ENCODE results near the gene INKA2. TPM values are rescaled to one million over a fixed set of nuclear protein-coding genes. Genes with fewer than 3 reads are reported as not detected.

Gene INKA2
- total RNA-seq, 4 donors from 2014 or later: 0.51 to 16.4 (median 6.4) TPM; not detected in 1

GRCh38 chr1:111761717-111762116 lies 22.5 kb upstream of the INKA2 start:
- Histone ChIP-seq H3K27me3 (no peaks in the 10 kb centered on the region), H3K4me3 (no peak overlapping the region), H3K9me3 (no peaks in the 10 kb centered on the region), H3K36me3 (no peaks in the 10 kb centered on the region), H3K27ac (no peak overlapping the region), H3K4me1 (no peaks in the 10 kb centered on the region)
- intact Hi-C loops (cut with DNase I; ENCODE audit: low total_unique reads): no loop called here
- TF ChIP-seq POLR2A (IDR thresholded peaks at IDR 0.05) (no peak), CTCF (IDR thresholded peaks at IDR 0.05) (no peak)
- no peak for DNase-seq

GRCh38 chr1:111758373-111758772 lies 19.2 kb upstream of the INKA2 start:
- H3K27ac ChIP-seq: no peak overlapping the region
- intact Hi-C loops (cut with DNase I; ENCODE audit: low total_unique reads): no loop called here
- no peak for DNase-seq
- H3K36me3 ChIP-seq: no peaks in the 10 kb centered on the region
- H3K4me1 ChIP-seq: no peaks in the 10 kb centered on the region
- H3K27me3 ChIP-seq: no peaks in the 10 kb centered on the region
- no peaks in the 10 kb centered on the region for H3K9me3 ChIP-seq
- TF ChIP-seq CTCF (IDR thresholded peaks at IDR 0.05) (no peak), POLR2A (IDR thresholded peaks at IDR 0.05) (no peak)
- H3K4me3 ChIP-seq: no peak overlapping the region

GRCh38 chr1:111756124-111756513 lies 16.9 kb upstream of the INKA2 start:
- TF ChIP-seq CTCF (IDR thresholded peaks at IDR 0.05): no peak
- no peak for TF ChIP-seq POLR2A (IDR thresholded peaks at IDR 0.05)
- H3K9me3 ChIP-seq: no peaks in the 10 kb centered on the region
- no peaks in the 10 kb centered on the region for H3K4me1 ChIP-seq
- no peaks in the 10 kb centered on the region for H3K36me3 ChIP-seq
- no peaks in the 10 kb centered on the region for H3K27me3 ChIP-seq
- peak overlapping the region; percentile 75 to 89 for H3K4me3 ChIP-seq
- no peak for DNase-seq
- H3K27ac ChIP-seq: peak overlapping the region; percentile 92 to 93
- intact Hi-C loops (cut with DNase I; ENCODE audit: low total_unique reads): no loop called here

- intact Hi-C loops (cut with DNase I; ENCODE audit: low total_unique reads): no loop called here
- TF ChIP-seq CTCF (IDR thresholded peaks at IDR 0.05) (peak; percentile 91 to 97 (median 96)), POLR2A (IDR thresholded peaks at IDR 0.05) (peak; percentile 38 to 41)
- DNase-seq: peak; percentile 92 to 93
- Histone ChIP-seq H3K4me1 (no peaks in the 10 kb centered on the region), H3K36me3 (no peaks in the 10 kb centered on the region), H3K27me3 (no peaks in the 10 kb centered on the region), H3K9me3 (no peaks in the 10 kb centered on the region), H3K27ac (peak within 1 kb of the TSS; percentile 92 to 93), H3K4me3 (peak within 1 kb of the TSS; percentile 75 to 89)
These were observed 16.3 kb upstream of the INKA2 start, which contains the start of gene DDX20 for GRCh38 chr1:111755331-111756123. Gene DDX20, plus strand, starts transcription at chr1:111755901. Its CDS starts 24 bp downstream, at chr1:111755925.

GRCh38 chr1:111754984-111755330 lies 15.8 kb upstream of the INKA2 start:
- intact Hi-C loops (cut with DNase I; ENCODE audit: low total_unique reads): no loop called here
- H3K27ac ChIP-seq: peak overlapping the region; percentile 92 to 93
- H3K4me1 ChIP-seq: no peaks in the 10 kb centered on the region
- H3K36me3 ChIP-seq: no peaks in the 10 kb centered on the region
- H3K4me3 ChIP-seq: peak overlapping the region; percentile 75 to 89
- H3K9me3 ChIP-seq: no peaks in the 10 kb centered on the region
- no peak for TF ChIP-seq POLR2A (IDR thresholded peaks at IDR 0.05)
- TF ChIP-seq CTCF (IDR thresholded peaks at IDR 0.05): no peak
- peak; percentile 47 to 57 for DNase-seq
- no peaks in the 10 kb centered on the region for H3K27me3 ChIP-seq
